RWPE1 (cell line): ENCODE data around the gene SUPT4H1.

Experiments used
- CTCF ChIA-PET: fragments of 350-600 bp; sonication (Branson Sonifier 250); formaldehyde crosslinking; extraction: SDS; loops from one replicate; lab custom pipeline; 2021; lab: Yijun Ruan, JAX
- POLR2A ChIA-PET: fragments of 400-600 bp; formaldehyde crosslinking; extraction: SDS; loops from one replicate; lab custom pipeline; 2020; ENCODE audit warnings: antibody characterized with exemption; ENCODE audit not compliant: low non-redundant PET; lab: Yijun Ruan, JAX
- DNase-seq: peaks from one replicate; pipeline ENCODE4 v3.0.0; 2012; ENCODE audit warnings: low spot score
- H3K27ac ChIP-seq: fragments of 450-650 bp; 2 replicates; pipeline ENCODE4 v1.5.1; 2017
- TF ChIP-seq, protein P1 (sequence below): fragments of 450-650 bp; conservative IDR thresholded peaks from 2 replicates; pipeline ENCODE4 v1.5.1; 2017; ENCODE audit warnings: low read depth, mild to moderate bottlenecking

Gene SUPT4H1

GRCh38 chr17:58324056-58324408, 28.0 kb downstream of the SUPT4H1 start:
- no peak for DNase-seq
- ChIA-PET POLR2A (no interaction called here), CTCF (interaction anchor here (0.6 kb wide), 2 partner anchors 123 to 135 kb away, joined by 3 read pairs; no protein-coding TSS in a partner anchor)
- no peak overlapping the region for H3K27ac ChIP-seq
- TF ChIP-seq, protein P1, sequence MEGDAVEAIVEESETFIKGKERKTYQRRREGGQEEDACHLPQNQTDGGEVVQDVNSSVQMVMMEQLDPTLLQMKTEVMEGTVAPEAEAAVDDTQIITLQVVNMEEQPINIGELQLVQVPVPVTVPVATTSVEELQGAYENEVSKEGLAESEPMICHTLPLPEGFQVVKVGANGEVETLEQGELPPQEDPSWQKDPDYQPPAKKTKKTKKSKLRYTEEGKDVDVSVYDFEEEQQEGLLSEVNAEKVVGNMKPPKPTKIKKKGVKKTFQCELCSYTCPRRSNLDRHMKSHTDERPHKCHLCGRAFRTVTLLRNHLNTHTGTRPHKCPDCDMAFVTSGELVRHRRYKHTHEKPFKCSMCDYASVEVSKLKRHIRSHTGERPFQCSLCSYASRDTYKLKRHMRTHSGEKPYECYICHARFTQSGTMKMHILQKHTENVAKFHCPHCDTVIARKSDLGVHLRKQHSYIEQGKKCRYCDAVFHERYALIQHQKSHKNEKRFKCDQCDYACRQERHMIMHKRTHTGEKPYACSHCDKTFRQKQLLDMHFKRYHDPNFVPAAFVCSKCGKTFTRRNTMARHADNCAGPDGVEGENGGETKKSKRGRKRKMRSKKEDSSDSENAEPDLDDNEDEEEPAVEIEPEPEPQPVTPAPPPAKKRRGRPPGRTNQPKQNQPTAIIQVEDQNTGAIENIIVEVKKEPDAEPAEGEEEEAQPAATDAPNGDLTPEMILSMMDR, result no peak

- no peak for DNase-seq
- ChIA-PET CTCF (interaction anchor here (0.6 to 0.8 kb wide), 3 partner anchors 11 to 227 kb away, joined by 3 read pairs; no protein-coding TSS in a partner anchor), POLR2A (no interaction called here)
- no peak overlapping the region for H3K27ac ChIP-seq
- TF ChIP-seq, protein P1, result no peak
Measured at GRCh38 chr17:58323366-58324055, 28.5 kb downstream of the SUPT4H1 start.

- CTCF ChIA-PET, result interaction anchor here (0.7 to 0.8 kb wide), 2 partner anchors 10 to 72 kb away, joined by 3 to 4 read pairs; no protein-coding TSS in a partner anchor
- no peak for DNase-seq
- POLR2A ChIA-PET, result no interaction called here
- TF ChIP-seq, protein P1, result no peak
- H3K27ac ChIP-seq, result no peak overlapping the region
Measured at GRCh38 chr17:58322581-58323185, 29.3 kb downstream of the SUPT4H1 start.

DNA sequence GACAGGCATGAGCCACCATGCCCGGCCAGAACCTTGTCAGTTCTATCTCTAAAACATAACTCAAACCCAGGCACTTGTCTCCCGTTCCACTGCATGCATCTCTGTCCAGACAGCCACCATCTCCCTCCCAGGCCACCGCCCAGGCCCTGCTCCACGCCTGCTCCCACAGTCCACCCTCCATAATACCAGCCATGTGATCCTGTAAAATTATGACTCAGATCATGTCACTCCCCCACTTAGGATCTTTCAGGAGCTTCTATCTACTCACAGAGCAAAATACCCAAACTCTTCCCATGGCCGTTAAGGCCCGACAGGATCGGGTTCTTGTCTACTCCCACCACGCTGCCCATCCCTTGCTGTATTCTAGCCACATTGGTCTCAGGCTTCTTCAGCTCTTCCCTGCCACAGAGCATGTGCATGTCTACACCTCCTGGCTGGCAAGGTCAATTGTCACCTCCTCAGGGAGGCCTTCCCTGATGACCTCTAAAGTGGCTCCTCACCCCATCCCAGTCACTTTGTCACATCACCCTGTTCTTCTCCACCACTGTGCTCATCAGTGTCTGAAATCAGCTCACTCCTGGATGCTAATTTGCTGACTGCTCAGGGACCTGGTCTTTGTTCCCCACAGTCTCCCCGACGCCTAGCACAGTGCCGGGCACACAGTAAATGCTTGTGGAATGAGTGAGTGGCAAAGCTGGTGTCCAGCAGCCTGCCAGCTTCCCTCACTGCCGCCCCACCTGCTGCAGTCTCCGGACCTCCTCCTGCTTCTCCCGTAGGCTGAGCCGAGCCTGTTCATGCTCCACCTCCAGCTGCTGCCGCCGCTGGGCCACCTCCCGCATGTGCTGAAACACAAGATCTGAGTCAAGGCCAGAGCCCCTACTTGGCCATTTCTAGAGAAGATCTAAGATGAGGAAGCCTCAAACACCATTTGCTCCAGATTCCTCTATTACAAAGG, 30.2 kb downstream of the SUPT4H1 start:
- POLR2A ChIA-PET, result interaction anchor here (0.7 kb wide), 1 partner anchor 88 kb away, joined by 3 read pairs; no protein-coding TSS in a partner anchor
- TF ChIP-seq, protein P1, result no peak
- no peak overlapping the region for H3K27ac ChIP-seq
- no peak for DNase-seq
- CTCF ChIA-PET, result interaction anchor here (0.7 kb wide), 1 partner anchor 72 kb away, joined by 4 read pairs; no protein-coding TSS in a partner anchor

GRCh38 chr17:58320570-58321323, 31.3 kb downstream of the SUPT4H1 start:
- TF ChIP-seq, protein P1, result no peak
- POLR2A ChIA-PET, result interaction anchor here (0.7 kb wide), 1 partner anchor 89 kb away, joined by 3 read pairs; no protein-coding TSS in a partner anchor
- H3K27ac ChIP-seq, result no peak overlapping the region
- no peak for DNase-seq
- CTCF ChIA-PET, result interaction anchor here (0.6 kb wide), 2 partner anchors 365 to 380 kb away, joined by 3 read pairs; no protein-coding TSS in a partner anchor
